HEK293 (cell line): ENCODE results near the gene KRT76.

Source experiments
- CTCF ChIA-PET: fragments of 350-600 bp; formaldehyde crosslinking; extraction: SDS; loops from one replicate; lab custom pipeline; 2021; ENCODE audit warnings: antibody characterized with exemption; lab: Yijun Ruan, JAX
- POLR2A ChIA-PET: fragments of 300-600 bp; formaldehyde crosslinking; extraction: SDS; loops from one replicate; lab custom pipeline; 2020; ENCODE audit warnings: antibody characterized with exemption, inconsistent platforms; lab: Yijun Ruan, JAX
- H3K27ac ChIP-seq: fragments of 200-500 bp; sonication (Bioruptor generic); 2 replicates; pipeline ENCODE4 v1.5.1; 2014; ENCODE audit warnings: low read depth, low read length, control low read depth, inconsistent platforms; ENCODE audit errors: extremely low read depth
- H3K36me3 ChIP-seq, 2 experiments: fragments of 200-500 bp in 1 of 2; sonication (Bioruptor generic) in 1 of 2; 1 replicate in 1 of 2; 2 replicates in 1 of 2; pipeline ENCODE4 v1.5.1; 2014 to 2017; ENCODE audit warnings: inconsistent platforms in 2 of 2, low read length in 2 of 2; ENCODE audit not compliant: control insufficient read depth in 2 of 2, insufficient read depth in 1 of 2
- H3K4me1 ChIP-seq: fragments of 200-500 bp; sonication (Bioruptor generic); 2 replicates; pipeline ENCODE4 v1.5.1; 2014; ENCODE audit warnings: mild to moderate bottlenecking, low read length, inconsistent platforms; ENCODE audit not compliant: control insufficient read depth, insufficient read depth
- H3K4me3 ChIP-seq: 2 replicates; pipeline ENCODE4 v1.5.1; 2011; ENCODE audit warnings: low read depth, mild to moderate bottlenecking, control low read depth, low read length, moderate library complexity
- H3K9me3 ChIP-seq: fragments of 200-500 bp; sonication (Bioruptor generic); 2 replicates; pipeline ENCODE4 v1.5.1; 2014; ENCODE audit warnings: low read depth, low read length, inconsistent platforms; ENCODE audit not compliant: control insufficient read depth, insufficient read depth
- INSM2 ChIP-seq: fragments of 450-650 bp; formaldehyde crosslinking; IDR thresholded peaks from 2 replicates; pipeline ENCODE4 v1.5.1; 2016; ENCODE audit warnings: missing biosample characterization, missing genetic modification characterization
- MZF1 ChIP-seq: fragments of 450-650 bp; formaldehyde crosslinking; IDR thresholded peaks from 2 replicates; pipeline ENCODE4 v1.5.1; 2017; ENCODE audit warnings: missing biosample characterization, missing genetic modification characterization, borderline replicate concordance
- REST ChIP-seq: fragments of 450-650 bp; formaldehyde crosslinking; IDR thresholded peaks from 2 replicates; pipeline ENCODE4 v1.5.1; 2016; ENCODE audit warnings: missing biosample characterization, missing genetic modification characterization
- TCF7L2 ChIP-seq: IDR thresholded peaks from 2 replicates; pipeline ENCODE4 v1.6.1; 2011; ENCODE audit warnings: low read depth, mild to moderate bottlenecking, inconsistent platforms, low read length, moderate library complexity, borderline replicate concordance
- ZBTB48 ChIP-seq: fragments of 450-650 bp; formaldehyde crosslinking; IDR thresholded peaks from 2 replicates; pipeline ENCODE4 v1.5.1; 2016; ENCODE audit warnings: missing biosample characterization, missing genetic modification characterization
- ZFHX2 ChIP-seq: fragments of 450-650 bp; formaldehyde crosslinking; conservative IDR thresholded peaks from 2 replicates; pipeline ENCODE4 v1.5.1; 2016; ENCODE audit warnings: missing biosample characterization, missing genetic modification characterization
- ZNF10 ChIP-seq: fragments of 450-650 bp; formaldehyde crosslinking; IDR thresholded peaks from 2 replicates; pipeline ENCODE4 v1.5.1; 2017; ENCODE audit warnings: missing biosample characterization, missing genetic modification characterization
- ZNF121 ChIP-seq: fragments of 450-650 bp; formaldehyde crosslinking; IDR thresholded peaks from 2 replicates; pipeline ENCODE4 v1.5.1; 2016; ENCODE audit warnings: missing biosample characterization, missing genetic modification characterization
- ZNF132 ChIP-seq: fragments of 450-650 bp; formaldehyde crosslinking; IDR thresholded peaks from 2 replicates; pipeline ENCODE4 v1.5.1; 2017; ENCODE audit warnings: missing biosample characterization, missing genetic modification characterization, borderline replicate concordance
- ZNF221 ChIP-seq: fragments of 450-650 bp; formaldehyde crosslinking; IDR thresholded peaks from 2 replicates; pipeline ENCODE4 v1.5.1; 2017; ENCODE audit warnings: missing biosample characterization, missing genetic modification characterization, borderline replicate concordance
- ZNF223 ChIP-seq: fragments of 450-650 bp; formaldehyde crosslinking; IDR thresholded peaks from 2 replicates; pipeline ENCODE4 v1.5.1; 2016; ENCODE audit warnings: missing biosample characterization, missing genetic modification characterization
- ZNF391 ChIP-seq: fragments of 450-650 bp; formaldehyde crosslinking; IDR thresholded peaks from 2 replicates; pipeline ENCODE4 v1.5.1; 2016; ENCODE audit warnings: low read depth, missing biosample characterization, missing genetic modification characterization, borderline replicate concordance
- ZNF398 ChIP-seq: fragments of 450-650 bp; formaldehyde crosslinking; IDR thresholded peaks from 2 replicates; pipeline ENCODE4 v1.5.1; 2017; ENCODE audit warnings: missing biosample characterization, missing genetic modification characterization
- ZNF416 ChIP-seq: fragments of 450-650 bp; formaldehyde crosslinking; IDR thresholded peaks from 2 replicates; pipeline ENCODE4 v1.5.1; 2016; ENCODE audit warnings: missing biosample characterization, missing genetic modification characterization
- ZNF426 ChIP-seq: fragments of 450-650 bp; formaldehyde crosslinking; IDR thresholded peaks from 2 replicates; pipeline ENCODE4 v1.5.1; 2017; ENCODE audit warnings: missing biosample characterization, missing genetic modification characterization, mild to moderate bottlenecking, inconsistent platforms, moderate library complexity
- ZNF449 ChIP-seq: fragments of 450-650 bp; formaldehyde crosslinking; IDR thresholded peaks from 2 replicates; pipeline ENCODE4 v1.5.1; 2017; ENCODE audit warnings: missing biosample characterization, mild to moderate bottlenecking, missing genetic modification characterization, moderate library complexity
- ZNF521 ChIP-seq: fragments of 450-650 bp; formaldehyde crosslinking; IDR thresholded peaks from 2 replicates; pipeline ENCODE4 v1.5.1; 2017; ENCODE audit warnings: missing biosample characterization, mild to moderate bottlenecking, missing genetic modification characterization
- ZNF596 ChIP-seq: fragments of 450-650 bp; IDR thresholded peaks from 2 replicates; pipeline ENCODE4 v1.5.0; 2018; ENCODE audit warnings: missing biosample characterization, mild to moderate bottlenecking, missing genetic modification characterization, moderate library complexity
- ZNF639 ChIP-seq: fragments of 450-650 bp; formaldehyde crosslinking; IDR thresholded peaks from 2 replicates; pipeline ENCODE4 v1.5.1; 2016; ENCODE audit warnings: missing biosample characterization, missing genetic modification characterization
- ZNF76 ChIP-seq: fragments of 450-650 bp; formaldehyde crosslinking; IDR thresholded peaks from 2 replicates; pipeline ENCODE4; 2016; ENCODE audit warnings: low read depth, missing biosample characterization, missing genetic modification characterization, borderline replicate concordance

KRT76 gene

GRCh38 chr12:52796429-52796794, 19.3 kb upstream of the KRT76 start:
- no peaks in the 10 kb centered on the region for H3K36me3 ChIP-seq
- POLR2A ChIA-PET = no interaction called here
- no peak for TF ChIP-seq ZNF121 (tag by site-specific recombination)
- TF ChIP-seq MZF1 (tag by site-specific recombination) = no peak
- no peak for TF ChIP-seq ZNF132
- no peak for TF ChIP-seq REST (tag by site-specific recombination)
- no peak for TF ChIP-seq ZNF398
- no peak for TF ChIP-seq ZNF426
- no peak for TF ChIP-seq ZNF76 (tag by site-specific recombination)
- TF ChIP-seq ZNF221 (tag by site-specific recombination) = no peak
- TF ChIP-seq ZNF639 = no peak
- no peak for TF ChIP-seq ZNF10 (tag by site-specific recombination)
- TF ChIP-seq ZNF521 (tag by site-specific recombination) = no peak
- TF ChIP-seq ZNF596 (tag by site-specific recombination) = no peak
- no peak for TF ChIP-seq ZFHX2 (tag by site-specific recombination)
- no peak for TF ChIP-seq ZBTB48 (tag by site-specific recombination)
- TF ChIP-seq ZNF391 (tag by site-specific recombination) = no peak
- TF ChIP-seq ZNF223 (tag by site-specific recombination) = no peak
- no peak for TF ChIP-seq TCF7L2
- TF ChIP-seq ZNF416 (tag by site-specific recombination) = no peak
- no peak for TF ChIP-seq INSM2
- no peak for TF ChIP-seq ZNF449 (tag by site-specific recombination)
- no peak overlapping the region for H3K4me3 ChIP-seq
- CTCF ChIA-PET = interaction anchor here (1.5 kb wide), 1 partner anchor 74 kb away, joined by 5 read pairs; no protein-coding TSS in a partner anchor
- no peaks in the 10 kb centered on the region for H3K4me1 ChIP-seq
- no peaks in the 10 kb centered on the region for H3K9me3 ChIP-seq
- no peak overlapping the region for H3K27ac ChIP-seq
